T47D (cell line): ENCODE results near the gene CLDN15.
A peak's percentile ranks its signal among the peaks of the same experiment; 100 is the strongest.
"Not testable (repeated sequence)": the region's sequence is repeated elsewhere in the genome, so short reads cannot be mapped to it uniquely, and the experiment has no call there.

Experiments
- DNase-seq, 2 experiments: peaks; one replicate each; pipeline versions ENCODE4 v3.0.0 to v3.0.0-alpha.2; 2011 to 2012; ENCODE audit warnings: low read depth in 1 of 2, low spot score in 1 of 2
- JUND ChIP-seq: IDR thresholded peaks from 2 replicates; pipeline ENCODE4 v1.6.1; 2012; ENCODE audit warnings: low read depth
- in situ Hi-C: cut with HindIII; loops from 2 replicates; pipeline ENCODE4 v1.10.0; 2016; ENCODE audit warnings: low sequenced_read_pairs, low pct_unique_long_range_greater_than_20kb

Gene CLDN15

DNA sequence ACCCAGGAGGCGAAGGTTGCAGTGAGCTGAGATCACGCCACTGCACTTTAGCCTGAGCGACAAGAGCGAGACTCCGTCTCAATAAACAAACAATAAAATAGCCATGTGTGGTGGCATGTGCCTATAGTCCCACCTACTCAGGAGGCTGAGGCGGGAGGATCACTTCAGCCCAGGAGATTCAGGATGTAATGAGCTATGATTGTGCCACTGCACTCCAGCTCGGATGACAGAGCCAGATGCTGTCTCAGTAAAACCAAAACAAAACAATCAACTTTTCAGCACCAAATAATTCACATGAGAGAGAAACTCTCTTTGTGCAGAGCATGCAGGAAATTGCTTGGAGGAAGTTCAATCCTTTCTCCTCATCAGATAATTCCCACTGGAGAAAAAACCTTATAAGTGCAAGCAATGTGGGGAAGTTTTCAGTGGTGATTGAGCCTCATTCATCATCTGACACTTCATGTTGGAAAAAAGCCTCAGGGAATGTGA is 20.7 kb upstream of the CLDN15 start:
- no peak for DNase-seq
- in situ Hi-C loops = no loop called here
- no peak for TF ChIP-seq JUND

DNA sequence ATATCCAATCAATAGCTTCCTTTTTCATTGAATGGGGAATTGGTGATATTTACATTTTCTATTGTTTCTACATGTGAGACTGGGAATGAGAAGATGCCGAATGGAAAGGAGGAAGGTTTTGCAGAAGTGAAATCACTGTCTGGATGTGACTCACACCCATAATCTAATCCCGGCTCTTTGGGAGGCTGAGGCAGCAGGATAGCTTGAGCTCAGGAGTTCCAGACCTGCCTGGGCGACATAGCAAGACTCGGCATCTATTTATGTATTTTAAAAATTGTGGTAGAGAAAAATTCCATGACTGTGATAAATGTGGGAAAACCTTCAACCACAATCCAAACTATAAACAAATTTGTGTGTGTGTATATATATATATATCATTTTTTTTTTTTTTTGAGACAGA is 18.2 kb upstream of the CLDN15 start:
- no peak for DNase-seq
- TF ChIP-seq JUND = no peak
- in situ Hi-C loops = no loop called here

- in situ Hi-C loops, DNase-seq: not testable (repeated sequence)
These were observed 15.6 kb upstream of the CLDN15 start for GRCh38 chr7:101253199-101253598.

- in situ Hi-C loops = no loop called here
- TF ChIP-seq JUND = no peak
- peak; percentile 76 to 97 for DNase-seq
These were observed 14.5 kb upstream of the CLDN15 start for GRCh38 chr7:101251871-101252659.

- TF ChIP-seq JUND = no peak
- DNase-seq = no peak
- in situ Hi-C loops = no loop called here
These were observed 12.7 kb upstream of the CLDN15 start for GRCh38 chr7:101250324-101250723.

DNA sequence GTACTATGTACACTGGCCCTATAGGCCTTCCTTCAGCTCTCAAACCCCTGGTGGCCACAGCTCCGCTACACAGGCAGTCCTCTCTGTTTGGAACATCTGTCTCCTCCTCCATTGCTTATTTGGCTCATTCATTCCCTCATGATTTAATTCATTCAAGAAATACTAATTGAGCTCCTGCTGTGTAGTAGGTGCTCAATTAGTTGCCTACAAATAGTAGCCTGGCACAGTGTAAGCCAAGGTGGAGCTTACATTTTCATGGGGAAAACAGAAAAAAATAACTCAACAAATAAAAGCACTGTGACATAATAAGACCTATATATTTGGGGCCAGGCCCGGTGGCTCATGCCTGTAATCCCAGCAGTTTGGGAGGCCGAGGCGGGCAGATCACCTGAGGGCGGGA is 10.7 kb upstream of the CLDN15 start:
- in situ Hi-C loops = no loop called here
- TF ChIP-seq JUND = no peak
- no peak for DNase-seq

- in situ Hi-C loops = no loop called here
- no peak for DNase-seq
- no peak for TF ChIP-seq JUND
These were observed 7.6 kb upstream of the CLDN15 start for GRCh38 chr7:101245147-101245668.

GRCh38 chr7:101244375-101245146 is 7.0 kb upstream of the CLDN15 start, which contains the start of gene FIS1:
Gene FIS1 (minus strand): TSS chr7:101245081. CDS start chr7:101245004, 77 bp downstream.
- in situ Hi-C loops = no loop called here

GRCh38 chr7:101243646-101244374 is 6.2 kb upstream of the CLDN15 start:
- in situ Hi-C loops = no loop called here
- DNase-seq = no peak
- no peak for TF ChIP-seq JUND

More at GRCh38 chr7:101244375-101245146, 7.0 kb upstream of the CLDN15 start, which contains the start of gene FIS1:
- peak; percentile 58 to 89 for DNase-seq
- no peak for TF ChIP-seq JUND

DNA sequence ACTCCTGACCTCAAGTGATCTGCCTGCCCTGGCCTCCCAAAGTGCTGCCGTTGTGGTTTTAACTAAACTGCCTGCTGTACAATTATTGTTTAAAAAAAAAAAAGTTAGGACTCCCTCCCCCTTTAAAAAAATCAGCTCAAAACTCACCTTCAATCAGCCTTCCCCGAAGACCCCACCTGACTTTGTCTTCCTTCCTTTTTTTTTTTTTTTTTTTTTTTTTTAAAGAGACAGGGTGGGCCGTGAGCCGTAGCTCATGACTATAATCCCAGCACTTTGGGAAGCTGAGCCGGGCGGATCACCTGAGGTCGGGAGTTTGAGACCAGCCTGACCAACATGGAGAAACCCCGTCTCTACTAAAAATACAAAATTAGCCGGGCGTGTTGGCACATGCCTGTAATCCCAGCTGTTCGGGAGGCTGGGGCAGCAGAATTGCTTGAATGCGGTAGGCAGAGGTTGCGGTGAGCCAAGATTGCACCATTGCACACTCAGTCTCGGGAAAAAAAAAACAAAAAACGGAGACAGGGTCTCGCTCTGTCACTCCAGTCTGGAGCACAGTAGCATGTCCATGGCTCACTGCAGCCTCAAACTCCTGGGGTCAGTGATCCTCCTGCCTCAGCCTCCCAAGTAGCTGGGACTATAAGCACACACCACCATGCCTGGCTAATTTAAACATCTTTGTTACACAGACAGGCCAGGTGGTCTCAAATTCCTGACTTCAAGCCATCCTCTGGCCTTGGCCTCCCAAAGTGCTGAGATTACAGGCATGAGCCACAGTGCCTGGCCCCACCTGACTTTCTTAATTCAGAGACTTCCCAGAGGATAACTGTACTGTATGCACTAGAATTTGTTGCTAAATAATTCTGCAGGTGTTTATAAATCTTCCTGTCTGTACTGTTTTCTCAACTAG is 4.1 kb upstream of the CLDN15 start:
- TF ChIP-seq JUND = no peak
- in situ Hi-C loops = no loop called here
- no peak for DNase-seq

- DNase-seq = no peak
- in situ Hi-C loops = no loop called here
- TF ChIP-seq JUND = no peak
These were observed 3.4 kb upstream of the CLDN15 start for GRCh38 chr7:101241015-101241363.
